ENCODE measurements around the gene GDA. TPM values are rescaled to one million over a fixed set of nuclear protein-coding genes. Genes with fewer than 3 reads are reported as not detected.

GDA gene
- total RNA-seq, 1 donor from 2014 or later, result 1.2 TPM

GRCh38 chr9:72210522-72210921 is 61.3 kb downstream of the GDA start:
- no peaks in the 10 kb centered on the region for H3K36me3 Mint-ChIP-seq (ENCODE audit: unreplicated experiment)
- H3K9me3 Mint-ChIP-seq (ENCODE audit: unreplicated experiment), result no peaks in the 10 kb centered on the region
- no peak overlapping the region for H3K4me3 Mint-ChIP-seq (ENCODE audit: unreplicated experiment)
- no peaks in the 10 kb centered on the region for H3K27me3 Mint-ChIP-seq (ENCODE audit: unreplicated experiment)
- no peaks in the 10 kb centered on the region for H3K4me1 Mint-ChIP-seq (ENCODE audit: low read depth, unreplicated experiment)
- no peak overlapping the region for H3K27ac Mint-ChIP-seq (ENCODE audit: unreplicated experiment)
- no peak for DNase-seq
- TF ChIP-seq CTCF (IDR thresholded peaks at IDR 0.05; ENCODE audit: partially characterized antibody, unreplicated experiment), result no peak

- no peaks in the 10 kb centered on the region for H3K27me3 Mint-ChIP-seq (ENCODE audit: unreplicated experiment)
- no peak overlapping the region for H3K4me3 Mint-ChIP-seq (ENCODE audit: unreplicated experiment)
- TF ChIP-seq CTCF (IDR thresholded peaks at IDR 0.05; ENCODE audit: partially characterized antibody, unreplicated experiment), result no peak
- H3K27ac Mint-ChIP-seq (ENCODE audit: unreplicated experiment), result no peak overlapping the region
- H3K36me3 Mint-ChIP-seq (ENCODE audit: unreplicated experiment), result no peaks in the 10 kb centered on the region
- no peaks in the 10 kb centered on the region for H3K9me3 Mint-ChIP-seq (ENCODE audit: unreplicated experiment)
- no peaks in the 10 kb centered on the region for H3K4me1 Mint-ChIP-seq (ENCODE audit: low read depth, unreplicated experiment)
- no peak for DNase-seq
These were observed 61.8 kb downstream of the GDA start for GRCh38 chr9:72211047-72211446.

- Mint-ChIP-seq H3K4me3 (ENCODE audit: unreplicated experiment) (no peak overlapping the region), H3K27me3 (ENCODE audit: unreplicated experiment) (no peaks in the 10 kb centered on the region), H3K4me1 (ENCODE audit: low read depth, unreplicated experiment) (no peaks in the 10 kb centered on the region)
These were observed 64.7 kb downstream of the GDA start for GRCh38 chr9:72213906-72214305.

GRCh38 chr9:72217306-72217842 is 68.1 kb downstream of the GDA start:
- no peak for DNase-seq
- Mint-ChIP-seq H3K4me1 (ENCODE audit: low read depth, unreplicated experiment) (no peaks in the 10 kb centered on the region), H3K27ac (ENCODE audit: unreplicated experiment) (no peak overlapping the region), H3K4me3 (ENCODE audit: unreplicated experiment) (no peak overlapping the region), H3K27me3 (ENCODE audit: unreplicated experiment) (peaks cover 2% of the 10 kb centered on the region), H3K36me3 (ENCODE audit: unreplicated experiment) (no peaks in the 10 kb centered on the region), H3K9me3 (ENCODE audit: unreplicated experiment) (no peaks in the 10 kb centered on the region)
- no peak for TF ChIP-seq CTCF (IDR thresholded peaks at IDR 0.05; ENCODE audit: partially characterized antibody, unreplicated experiment)

More at GRCh38 chr9:72213906-72214305, 64.7 kb downstream of the GDA start:
- no peak for TF ChIP-seq CTCF (IDR thresholded peaks at IDR 0.05; ENCODE audit: partially characterized antibody, unreplicated experiment)
- Mint-ChIP-seq H3K27ac (ENCODE audit: unreplicated experiment) (no peak overlapping the region), H3K9me3 (ENCODE audit: unreplicated experiment) (no peaks in the 10 kb centered on the region), H3K36me3 (ENCODE audit: unreplicated experiment) (no peaks in the 10 kb centered on the region)
- no peak for DNase-seq

GRCh38 chr9:72220589-72220988 is 71.3 kb downstream of the GDA start:
- Mint-ChIP-seq H3K27me3 (ENCODE audit: unreplicated experiment) (peaks cover 2% of the 10 kb centered on the region), H3K4me1 (ENCODE audit: low read depth, unreplicated experiment) (no peaks in the 10 kb centered on the region), H3K4me3 (ENCODE audit: unreplicated experiment) (no peak overlapping the region), H3K36me3 (ENCODE audit: unreplicated experiment) (no peaks in the 10 kb centered on the region), H3K27ac (ENCODE audit: unreplicated experiment) (no peak overlapping the region), H3K9me3 (ENCODE audit: unreplicated experiment) (no peaks in the 10 kb centered on the region)
- TF ChIP-seq CTCF (IDR thresholded peaks at IDR 0.05; ENCODE audit: partially characterized antibody, unreplicated experiment), result no peak
- DNase-seq, result no peak

Measured in glutamatergic neuron (in vitro differentiated cells).